Heart left ventricle (tissue), 16 donors: ENCODE measurements around the gene PDE6C. TPM values are rescaled to one million over a fixed set of nuclear protein-coding genes. Genes with fewer than 3 reads are reported as not detected.

ENCODE experiments used
- ATAC-seq, 4 donors: fragments of 200-7000 bp; cut with Tn5 transposase; one replicate each; pipeline ENCODE4 v1.9.1; 2020 to 2022; ENCODE audit warnings: moderate library complexity in 4 of 4, mild to moderate bottlenecking in 3 of 4, moderate number of reproducible peaks in 1 of 4
- DNase-seq, 5 donors: peaks; one replicate each; pipeline ENCODE4 v3.0.0-alpha.2; 2020
- H3K27ac ChIP-seq, 12 donors: fragments of 200-600 bp; sonication (generic) in 4 of 12; one replicate each; pipeline versions ENCODE4 v1.5.0 to v1.8.0; 2016 to 2022; ENCODE audit warnings: mild to moderate bottlenecking in 2 of 12
- H3K27me3 ChIP-seq, 9 donors: fragments of 200-600 bp; sonication (generic) in 2 of 9; one replicate each; pipeline versions ENCODE4 v1.5.1 to v1.8.0; 2016 to 2022; ENCODE audit warnings: mild to moderate bottlenecking in 3 of 9
- H3K36me3 ChIP-seq, 9 donors: fragments of 200-600 bp; sonication (generic) in 2 of 9; one replicate each; pipeline versions ENCODE4 v1.5.0 to v1.8.0; 2018 to 2022; ENCODE audit warnings: mild to moderate bottlenecking in 2 of 9
- H3K4me1 ChIP-seq, 12 donors: fragments of 200-600 bp; sonication (generic) in 4 of 12; one replicate each; pipeline versions ENCODE4 v1.5.0 to v1.8.0; 2016 to 2022; ENCODE audit warnings: mild to moderate bottlenecking in 3 of 12
- H3K4me3 ChIP-seq, 12 donors: fragments of 200-600 bp; sonication (generic) in 4 of 12; one replicate each; pipeline versions ENCODE4 v1.5.0 to v1.8.0; 2017 to 2022; ENCODE audit warnings: mild to moderate bottlenecking in 9 of 12, moderate library complexity in 4 of 12
- H3K9me3 ChIP-seq, 12 donors: fragments of 200-600 bp; sonication (generic) in 4 of 12; one replicate each; pipeline versions ENCODE4 v1.5.0 to v1.8.0; 2016 to 2022; ENCODE audit warnings: mild to moderate bottlenecking in 1 of 12
- CTCF ChIP-seq, 12 donors: fragments of 200-600 bp; sonication (generic) in 4 of 12; IDR thresholded peaks; one replicate each; pipeline versions ENCODE4 v1.5.0 to v1.8.0; 2018 to 2022; ENCODE audit warnings: antibody characterized with exemption in 12 of 12, mild to moderate bottlenecking in 5 of 12
- POLR2A ChIP-seq, 2 donors: fragments of 450-650 bp; IDR thresholded peaks; one replicate each; pipeline ENCODE4 v1.6.1; 2017; ENCODE audit warnings: antibody characterized with exemption in 2 of 2, mild to moderate bottlenecking in 2 of 2, moderate library complexity in 2 of 2
- WGBS, 4 donors: extraction: QIAGEN DNeasy Blood & Tissue Kit in 2 of 4; methylation state at CpG; one replicate each; pipeline versions ENCODE4 v1.1.5 to v1.1.7; 2013 to 2018; 5-methylcytosine and 5-hydroxymethylcytosine counted together
- intact Hi-C, 10 donors: fragments of 100-400 bp; cut with DNase I; formaldehyde crosslinking; loops; one replicate each; pipeline versions ENCODE4 v1.11.1 to v1.14.2; 2022
- polyA plus RNA-seq, 2 donors: library from polyadenylated mRNA; stranded (reverse); fragments of 200-250 nt; gene quantifications; one replicate each; pipeline ENCODE4 v1.2.3, GENCODE V29; 2013
- total RNA-seq, 9 donors: library from RNA; depleted of rRNA in 2 of 9; stranded (reverse); fragments of >200 nt in 2 of 9; fragmentation: NEBNext Ultra II Directional in 3 of 9; extraction: Animal tissue kit (Norgen Biotek cat#: 25700) in 3 of 9; gene quantifications; one replicate each; pipeline versions ENCODE4 v1.1.0 to v1.2.4, GENCODE V29; 2016 to 2023
- donor health status: ischemic (EF 13 %, LVEDD 7.1; RV severe dilation, severe dysfunction).
- donor health status: healthy with polysubstance abuse.
- donor health status: DM: no; HTN: yes; CAD: no.
- donor health status: DM: no; HTN: no; CAD: no.
- donor health status: ischemic (EF 25% LVEDD 6.9; RV normal size, moderate dysfunction).
- donor health status: ischemic (EF 25% LVEDD 5.7; RV mildly dilated, moderate dysfunction).
- donor health status: healthy.
- donor health status: DM: yes; HTN: yes; CAD: no.
- donor health status: ischemic (EF 35%, LVEDD 5.7; RV mildly dilated, moderate dysfunction).
- donor health status: nonischemic (EF 11% LVEDD 7.7; RV severe dilation, severe dysfunction).
- donor health status: DM: yes; HTN: yes; CAD: no.
- donor health status: PGD.
- donor health status: ischemic (EF 29% LVEDD 5.4; RV normal size, mild dysfunction).
- donor health status: nonischemic (EF 23%, LVEDD 6.1; RV moderate dilation, normal function).

PDE6C gene
- total and polyA plus RNA-seq, 11 donors = not detected

GRCh38 chr10:93697207-93697606 is 84.9 kb downstream of the PDE6C start:
- Histone ChIP-seq H3K4me1 (peaks cover 0 to 19% (median 7%) of the 10 kb centered on the region in 12 donors), H3K27ac (no peak overlapping the region), H3K27me3 (no peaks in the 10 kb centered on the region), H3K9me3 (no peaks in the 10 kb centered on the region), H3K4me3 (no peak overlapping the region), H3K36me3 (peaks cover 0 to 80% (median 72%) of the 10 kb centered on the region in 9 donors)
- intact Hi-C loops = no loop called here
- ATAC-seq = no peak
- 88 to 100% (median 93%) methylated on average over 2 of the region's 2 CpGs for WGBS, 4 donors
- TF ChIP-seq POLR2A (IDR thresholded peaks at IDR 0.05) (no peak), CTCF (IDR thresholded peaks at IDR 0.05) (no peak)
- DNase-seq = no peak

- DNase-seq (no peak), ATAC-seq (peak in 2 of 4 donors; percentile 12 to 44)
- 0 to 2% (median 1%) methylated on average over 9 of the region's 9 CpGs for WGBS, 4 donors
- Histone ChIP-seq H3K27me3 (no peaks in the 10 kb centered on the region), H3K4me1 (peaks cover 0 to 23% (median 9%) of the 10 kb centered on the region in 12 donors), H3K9me3 (no peaks in the 10 kb centered on the region), H3K27ac (peak overlapping the region; percentile 65 to 90 (median 86)), H3K4me3 (peak overlapping the region; percentile 49 to 83 (median 69)), H3K36me3 (peaks cover 0 to 33% (median 28%) of the 10 kb centered on the region in 9 donors)
- TF ChIP-seq CTCF (IDR thresholded peaks at IDR 0.05) (no peak), POLR2A (IDR thresholded peaks at IDR 0.05) (no peak)
- intact Hi-C loops = loop anchor here in 7 of 10 donors (1.0 to 10.0 kb wide), 6 partner anchors 110 to 115 kb away; no protein-coding TSS in a partner anchor
These were observed 89.5 kb downstream of the PDE6C start for GRCh38 chr10:93701866-93702209.

GRCh38 chr10:93702210-93703001 is 90.1 kb downstream of the PDE6C start, which contains the start of gene FRA10AC1:
TSS of gene FRA10AC1 (minus strand) at chr10:93702592. CDS start at chr10:93700106, 2,486 bp downstream.
- Histone ChIP-seq H3K27ac (peak within 1 kb of the TSS; percentile 65 to 90 (median 86)), H3K9me3 (no peaks in the 10 kb centered on the region), H3K27me3 (no peaks in the 10 kb centered on the region), H3K4me3 (peak within 1 kb of the TSS; percentile 49 to 83 (median 69)), H3K4me1 (peaks cover 0 to 23% (median 9%) of the 10 kb centered on the region in 12 donors), H3K36me3 (peaks cover 0 to 28% (median 22%) of the 10 kb centered on the region in 9 donors)
- intact Hi-C loops = loop anchor here in 7 of 10 donors (1.0 to 10.0 kb wide), 6 partner anchors 110 to 115 kb away; no protein-coding TSS in a partner anchor
- ATAC-seq = peak; percentile 98 to 99 (median 98)
- TF ChIP-seq POLR2A (IDR thresholded peaks at IDR 0.05) (peak in 1 of 2 donors; percentile 69), CTCF (IDR thresholded peaks at IDR 0.05) (peak; percentile 7 to 66 (median 40))
- WGBS, 4 donors = 0 to 1% (median 0%) methylated on average over 34 to 52 of the region's 52 CpGs
- peak; percentile 92 to 96 (median 94) for DNase-seq

GRCh38 chr10:93703066-93703465 is 90.7 kb downstream of the PDE6C start:
- no peaks in the 10 kb centered on the region for H3K9me3 ChIP-seq
- DNase-seq = no peak
- H3K27me3 ChIP-seq = no peaks in the 10 kb centered on the region
- TF ChIP-seq POLR2A (IDR thresholded peaks at IDR 0.05) (no peak), CTCF (IDR thresholded peaks at IDR 0.05) (no peak)
- peaks cover 0 to 23% (median 9%) of the 10 kb centered on the region in 12 donors for H3K4me1 ChIP-seq
- peak in 1 of 4 donors; percentile 38 for ATAC-seq
- peak overlapping the region; percentile 65 to 90 (median 86) for H3K27ac ChIP-seq
- WGBS, 4 donors = 3 to 8% (median 6%) methylated on average over 12 of the region's 12 CpGs
- intact Hi-C loops = loop anchor here in 6 of 10 donors (2.0 to 10.0 kb wide), 5 partner anchors 109 to 114 kb away; no protein-coding TSS in a partner anchor
- H3K36me3 ChIP-seq = peaks cover 0 to 21% (median 15%) of the 10 kb centered on the region in 9 donors
- H3K4me3 ChIP-seq = peak overlapping the region; percentile 49 to 83 (median 69)
